SK-N-DZ (cell line): ENCODE data around the gene PHOSPHO2. TPM values are rescaled to one million over a fixed set of nuclear protein-coding genes. Genes with fewer than 3 reads are reported as not detected.

Experiments
- DNase-seq: peaks from one replicate; pipeline ENCODE4 v3.0.0-alpha.2; 2015; ENCODE audit warnings: low spot score
- polyA plus RNA-seq, 2 experiments: library from polyadenylated mRNA; depleted of rRNA; stranded (reverse); fragments of >200 nt; gene quantifications; 2 replicates each; pipeline ENCODE4 v1.2.3, GENCODE V29; 2014

The PHOSPHO2 gene, protein sequence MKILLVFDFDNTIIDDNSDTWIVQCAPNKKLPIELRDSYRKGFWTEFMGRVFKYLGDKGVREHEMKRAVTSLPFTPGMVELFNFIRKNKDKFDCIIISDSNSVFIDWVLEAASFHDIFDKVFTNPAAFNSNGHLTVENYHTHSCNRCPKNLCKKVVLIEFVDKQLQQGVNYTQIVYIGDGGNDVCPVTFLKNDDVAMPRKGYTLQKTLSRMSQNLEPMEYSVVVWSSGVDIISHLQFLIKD
- 16.3 and 17.1 TPM in 2 replicates for polyA plus RNA-seq (2014; cell fraction: cytosol; rRNA removed)
- 12.4 and 15.1 TPM in 2 replicates for polyA plus RNA-seq (2014; cell fraction: nucleus; rRNA removed)

DNA sequence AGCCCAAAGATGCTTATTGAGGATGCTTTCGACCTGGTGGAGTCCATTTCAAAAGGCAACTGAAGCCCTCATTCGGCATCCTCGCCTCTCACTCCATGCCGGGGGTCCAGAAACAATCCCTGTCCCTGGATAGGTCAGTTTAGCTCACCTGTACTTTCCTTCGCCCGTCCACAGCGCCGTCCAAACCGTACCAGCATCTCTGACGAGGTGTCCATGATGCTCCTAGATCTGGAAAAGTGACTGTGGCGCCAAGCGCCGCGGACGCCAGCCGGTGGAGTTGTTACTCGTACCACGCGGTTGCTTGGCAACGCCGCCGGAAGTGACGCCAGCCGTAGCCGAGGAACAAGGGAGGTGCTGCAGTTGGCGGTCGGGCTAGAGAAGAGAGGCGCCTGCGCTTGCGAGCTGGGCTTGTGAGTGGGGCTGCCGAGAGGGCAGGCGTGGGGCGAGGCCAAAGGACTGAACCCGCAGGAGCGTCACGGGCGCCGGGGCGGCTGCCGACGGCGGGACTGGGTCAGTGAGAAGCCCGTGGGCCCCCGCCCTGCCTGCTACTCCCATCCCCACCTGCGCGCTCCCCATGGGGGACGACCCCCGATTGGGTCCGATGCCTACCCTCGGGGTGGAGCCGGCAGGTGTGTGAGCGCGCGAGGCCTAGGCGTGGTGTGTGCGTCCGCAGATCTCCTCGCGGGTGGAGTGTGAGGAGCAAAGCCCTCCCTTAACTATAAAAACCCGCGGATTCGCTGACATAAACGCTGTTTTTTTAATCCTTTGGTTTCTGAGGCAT lies at the start of gene PHOSPHO2, which contains the start of gene CFAP210:
Gene PHOSPHO2 (plus strand): TSS at position 357 of the 781 bp plus-strand sequence. CDS start 6,503 bp downstream, outside the sequence.
Gene CFAP210 (minus strand): TSS at position 293 of the 781 bp plus-strand sequence. CDS start 78 bp downstream, at position 215.
- DNase-seq = peak; percentile 97

DNA sequence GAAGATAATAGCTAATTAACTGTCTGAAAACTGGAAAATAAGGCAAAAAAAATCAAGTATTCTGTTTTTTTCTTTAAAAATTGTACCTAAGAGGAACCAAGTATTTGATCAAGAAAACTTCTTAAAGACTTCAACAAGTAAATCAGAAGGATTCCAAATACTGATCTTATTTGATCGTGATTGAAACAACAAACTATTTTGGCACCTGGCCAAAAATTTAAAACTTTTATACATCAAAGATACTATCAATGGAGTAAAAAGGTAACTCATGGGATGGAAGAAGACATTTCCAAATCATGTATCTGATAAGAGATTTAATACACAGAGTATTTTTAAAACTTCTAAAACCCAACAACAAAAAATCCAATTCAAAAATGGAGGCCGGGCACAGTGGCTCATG lies 46.8 kb upstream of the PHOSPHO2 start:
- no peak for DNase-seq

DNA sequence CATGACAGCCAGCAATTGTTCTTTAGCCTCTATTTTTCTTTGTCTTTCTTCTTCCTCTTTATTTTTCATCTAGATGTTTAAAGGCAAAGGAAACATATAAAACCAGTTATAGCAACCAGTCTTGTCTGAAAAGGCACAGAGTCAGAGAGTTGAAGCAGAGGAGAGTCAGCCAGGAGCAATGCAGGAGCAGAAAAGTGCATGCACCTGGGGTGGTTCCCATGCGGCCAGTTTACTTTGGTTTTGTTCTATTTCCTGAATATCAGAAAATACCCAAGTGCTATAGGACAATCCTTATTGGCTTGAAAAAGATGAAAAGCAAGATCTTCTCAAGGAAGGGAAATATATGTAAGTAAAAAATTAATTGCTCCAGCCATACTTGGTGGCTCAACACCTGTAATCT lies 45.0 kb upstream of the PHOSPHO2 start:
- DNase-seq = no peak

DNA sequence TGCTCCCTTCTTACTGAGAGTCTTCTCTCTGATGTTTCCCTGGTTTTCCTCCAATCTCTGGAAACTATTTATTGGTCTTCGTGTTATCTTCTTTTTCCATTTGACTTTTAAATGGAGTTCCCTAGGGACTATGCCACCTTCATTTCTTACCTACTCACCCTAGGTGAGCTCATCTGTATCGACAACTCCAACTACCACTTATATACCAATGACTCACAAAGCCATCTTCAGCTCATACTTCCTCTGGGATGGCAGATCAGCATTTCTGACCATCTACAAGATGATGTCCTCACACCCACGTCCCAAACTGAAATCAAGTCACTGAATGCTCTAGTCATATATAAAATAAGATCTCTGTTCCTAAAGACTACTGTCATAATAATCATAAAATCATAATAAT lies 40.6 kb upstream of the PHOSPHO2 start:
- no peak for DNase-seq

DNA sequence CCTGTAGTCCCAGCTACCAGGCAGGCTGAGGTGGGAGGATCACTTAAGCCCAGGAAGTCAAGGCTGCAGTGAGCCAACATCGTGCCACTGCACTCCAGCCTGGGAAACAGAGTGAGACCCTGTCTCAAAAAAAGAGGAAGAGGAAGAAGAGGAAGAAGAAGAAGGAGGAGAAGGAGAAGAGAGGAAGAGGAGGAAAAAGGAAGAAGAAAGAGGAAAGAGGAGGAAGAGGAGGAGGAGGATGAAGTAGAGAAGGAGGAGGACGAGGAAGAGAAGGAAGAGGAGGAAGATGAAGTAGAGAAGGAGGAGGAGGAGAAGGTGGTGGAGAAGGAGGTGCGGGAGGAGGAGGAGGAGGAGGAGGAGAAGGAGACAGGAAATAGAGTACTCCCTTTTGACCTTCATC lies 38.1 kb upstream of the PHOSPHO2 start:
- no peak for DNase-seq

DNA sequence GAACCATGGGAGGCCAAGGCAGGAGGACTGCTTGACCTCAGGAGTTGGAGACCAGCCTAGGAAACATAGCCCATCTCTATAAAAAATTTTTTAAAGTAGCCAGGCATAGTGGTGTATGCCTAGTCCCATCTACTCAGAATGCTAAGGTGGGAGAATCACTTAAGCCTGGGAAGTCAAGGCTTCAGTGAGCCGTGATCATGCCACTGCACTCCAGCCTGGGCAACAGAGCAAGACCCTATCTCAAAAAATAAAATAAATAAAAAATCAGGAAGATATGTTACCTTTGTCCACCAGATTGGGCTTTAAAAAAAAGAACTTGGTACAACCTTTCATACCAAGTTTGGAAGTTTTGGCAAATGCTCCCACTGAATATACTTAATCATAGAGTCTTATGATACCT lies 35.4 kb upstream of the PHOSPHO2 start:
- DNase-seq = no peak

DNA sequence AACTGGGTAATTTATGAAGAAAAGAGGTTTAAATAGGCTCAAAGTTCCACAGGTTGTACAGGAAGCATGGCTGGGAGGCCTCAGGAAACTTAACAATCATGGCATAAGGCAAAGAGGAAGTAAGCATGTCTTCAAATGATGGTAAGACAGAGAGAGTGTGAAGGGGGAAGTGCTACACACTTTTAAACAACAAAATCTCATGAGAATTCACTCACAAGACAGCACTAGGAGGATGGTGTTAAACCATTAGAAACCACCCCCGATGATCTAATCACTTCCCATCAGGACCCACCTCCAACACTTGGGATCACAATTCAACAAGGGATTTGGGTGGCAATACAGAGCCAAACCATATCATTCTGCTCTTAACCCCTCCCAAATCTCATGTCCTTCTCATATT lies 34.9 kb upstream of the PHOSPHO2 start:
- no peak for DNase-seq

DNA sequence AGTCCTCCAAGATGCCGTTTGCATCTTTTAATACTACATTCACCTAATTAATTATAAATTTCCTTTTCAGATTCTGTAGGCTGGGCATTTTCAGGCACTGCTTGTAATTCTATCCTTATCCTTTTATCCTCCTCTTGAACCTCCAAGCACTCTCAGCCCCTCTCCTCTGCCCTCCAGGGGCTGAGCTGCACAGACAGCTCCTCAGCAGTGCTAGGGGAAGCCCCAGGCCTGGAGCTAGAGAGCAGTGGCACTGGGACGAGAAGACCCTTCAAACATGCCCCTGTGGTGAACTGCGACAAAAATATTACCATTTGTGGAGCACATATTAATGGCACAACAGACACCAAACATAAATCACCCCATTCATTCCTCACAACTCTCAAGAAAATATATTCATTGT lies 33.0 kb upstream of the PHOSPHO2 start:
- DNase-seq = no peak

DNA sequence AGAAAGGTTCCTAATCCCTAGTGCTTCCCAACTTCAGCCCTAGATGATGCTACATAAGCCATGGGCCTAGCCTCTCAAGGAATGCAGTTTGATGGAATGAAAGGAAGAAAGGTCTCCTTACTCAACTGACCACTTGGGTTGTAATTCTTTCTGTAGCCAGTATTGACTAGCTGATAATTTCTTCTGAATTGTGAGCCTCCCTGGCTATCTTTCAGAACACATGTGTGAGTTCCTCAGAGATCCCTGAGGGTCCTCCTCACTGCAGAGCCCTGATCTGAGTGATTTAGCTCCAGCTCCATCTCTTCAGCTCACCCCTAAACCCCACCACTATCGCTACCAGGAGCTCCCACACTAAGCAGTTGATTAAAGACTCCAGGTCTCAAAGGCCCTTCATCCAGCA lies 31.5 kb upstream of the PHOSPHO2 start:
- DNase-seq = no peak

DNA sequence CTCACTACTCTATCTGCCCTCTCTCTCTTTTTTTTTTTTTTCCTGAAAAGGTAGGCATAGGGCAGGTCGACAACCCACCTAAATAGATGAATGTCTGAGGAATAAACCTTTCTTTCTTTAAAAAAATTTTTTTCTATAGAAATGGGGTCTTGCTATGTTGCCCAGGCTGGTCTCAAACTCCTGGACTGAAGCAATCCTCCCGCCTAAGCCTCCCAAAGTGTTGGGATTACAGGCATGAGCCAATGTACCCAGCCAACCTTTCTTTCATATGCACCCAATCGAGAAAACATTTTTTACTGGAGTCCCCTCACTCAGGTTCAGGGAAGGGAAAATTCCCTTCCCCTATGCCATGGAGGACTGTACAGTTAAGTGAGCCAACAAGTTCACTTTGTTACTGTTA lies 31.0 kb upstream of the PHOSPHO2 start:
- DNase-seq = no peak

DNA sequence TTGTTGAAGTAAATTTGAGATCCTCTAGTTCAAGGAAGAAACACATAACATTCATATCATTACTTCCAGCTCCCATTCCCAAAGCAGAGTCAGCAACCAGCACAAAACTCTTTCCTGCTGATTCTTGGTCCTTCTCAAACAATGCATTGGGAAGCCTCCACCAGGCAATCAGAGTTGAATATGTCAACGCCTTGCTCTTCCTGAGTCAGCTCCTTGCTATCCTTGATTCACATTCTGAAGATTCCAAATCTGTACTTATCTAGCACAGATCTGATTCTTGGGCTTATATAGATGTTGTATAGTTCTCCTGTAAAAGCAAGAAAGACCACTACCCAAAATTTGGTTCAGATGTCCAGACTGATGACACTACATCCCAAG lies 29.7 kb upstream of the PHOSPHO2 start:
- DNase-seq = no peak

DNA sequence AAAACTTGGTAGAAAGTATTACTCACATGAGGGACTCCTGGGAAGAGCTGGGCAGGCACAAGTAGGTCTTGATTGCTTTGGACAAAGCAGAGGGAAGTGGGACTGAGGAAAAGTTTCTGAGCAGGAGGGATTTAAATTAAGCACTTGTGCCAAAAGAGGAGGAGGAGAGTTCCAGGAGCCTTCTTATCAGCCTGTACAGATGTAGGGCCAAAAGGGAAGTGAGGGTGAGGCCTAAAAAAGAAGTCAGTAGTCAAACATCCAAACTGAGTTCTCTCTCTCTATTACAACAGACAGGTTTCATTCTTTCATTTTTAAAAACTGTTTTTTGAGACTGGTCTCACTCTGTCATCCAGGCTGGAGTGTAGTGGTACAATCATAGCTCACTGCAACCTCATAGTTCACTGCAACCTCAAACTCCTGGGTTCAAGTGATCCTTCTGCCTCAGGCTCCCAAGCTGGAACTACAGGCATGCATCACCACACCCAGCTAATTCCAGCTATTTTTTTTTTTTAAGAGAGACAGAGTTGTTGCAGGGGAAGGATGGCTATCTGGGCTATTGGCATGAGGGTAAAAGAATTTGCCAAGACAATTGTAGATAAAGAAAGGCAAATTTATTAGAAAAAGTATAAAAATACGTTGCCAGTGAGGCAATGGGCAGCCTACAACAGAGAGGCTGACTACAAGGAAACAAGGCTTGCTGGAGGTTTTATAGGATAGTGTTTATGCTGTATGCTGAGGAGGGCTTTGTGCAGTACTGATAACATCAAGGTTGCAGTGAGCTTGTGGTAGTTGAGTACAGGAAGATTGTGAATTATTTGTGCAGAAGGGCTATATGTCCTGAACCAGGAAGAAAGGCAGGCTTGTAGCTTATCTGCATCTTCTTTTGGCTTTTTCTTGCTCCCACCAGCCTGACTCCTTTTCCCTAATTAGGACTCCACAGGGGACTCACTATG lies 29.0 kb upstream of the PHOSPHO2 start:
- no peak for DNase-seq

DNA sequence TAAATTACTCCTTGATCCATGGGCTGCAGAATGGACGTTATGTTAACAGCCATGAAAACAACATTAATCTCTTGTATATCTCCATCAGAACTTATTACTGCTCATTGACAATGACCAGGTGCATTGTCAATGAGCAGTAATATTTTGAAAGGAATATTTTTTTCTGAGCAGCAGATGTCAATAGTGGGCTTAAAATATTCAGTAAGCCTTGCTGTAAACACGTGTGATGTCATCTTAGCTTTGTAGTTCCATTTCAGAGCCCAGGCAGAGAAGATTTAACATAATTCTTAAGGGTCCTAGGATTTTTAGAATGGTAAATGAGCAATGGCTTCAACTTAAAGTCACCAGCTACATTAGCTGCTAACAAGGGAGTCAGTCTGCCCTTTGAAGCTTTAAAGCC lies 26.7 kb upstream of the PHOSPHO2 start:
- DNase-seq = peak; percentile 71

DNA sequence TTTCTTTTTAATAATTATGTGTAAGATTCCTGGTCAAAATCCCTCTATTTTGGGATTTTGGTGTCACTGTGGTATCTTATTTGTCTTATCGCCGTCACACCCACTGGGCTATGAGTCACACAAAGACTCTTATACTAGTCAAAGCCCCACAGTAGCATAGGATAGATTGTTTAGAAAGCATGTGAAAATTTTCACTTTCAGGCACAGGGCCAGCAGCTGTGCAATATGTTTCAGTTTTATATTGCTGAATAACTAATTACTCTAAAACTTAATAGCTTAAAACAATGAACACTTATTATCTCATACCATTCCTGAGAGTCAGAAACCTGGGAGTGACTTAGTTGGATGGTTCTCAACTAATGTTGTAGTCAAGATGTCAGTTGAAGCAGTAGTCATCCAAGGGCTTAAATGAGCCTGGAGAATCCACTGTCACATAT lies 24.0 kb upstream of the PHOSPHO2 start:
- DNase-seq = no peak

DNA sequence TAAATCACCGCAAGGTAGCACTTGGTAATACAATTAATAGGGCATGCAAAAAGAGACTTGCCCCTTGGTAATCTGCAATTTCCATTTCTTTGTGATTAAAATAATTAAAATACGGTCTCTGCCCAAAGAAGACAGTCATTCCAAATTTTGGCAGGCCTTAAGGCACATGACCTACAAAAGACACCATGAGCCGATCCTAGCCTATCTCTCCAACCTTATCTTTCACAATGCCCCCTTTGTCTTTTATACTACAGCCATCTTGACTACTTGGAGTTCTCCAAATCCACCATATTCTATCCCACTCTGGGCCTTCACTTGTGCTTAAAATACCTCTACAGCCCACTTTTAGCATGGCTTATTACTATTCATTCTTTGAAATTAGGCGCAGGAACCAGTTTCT lies 23.3 kb upstream of the PHOSPHO2 start:
- no peak for DNase-seq

DNA sequence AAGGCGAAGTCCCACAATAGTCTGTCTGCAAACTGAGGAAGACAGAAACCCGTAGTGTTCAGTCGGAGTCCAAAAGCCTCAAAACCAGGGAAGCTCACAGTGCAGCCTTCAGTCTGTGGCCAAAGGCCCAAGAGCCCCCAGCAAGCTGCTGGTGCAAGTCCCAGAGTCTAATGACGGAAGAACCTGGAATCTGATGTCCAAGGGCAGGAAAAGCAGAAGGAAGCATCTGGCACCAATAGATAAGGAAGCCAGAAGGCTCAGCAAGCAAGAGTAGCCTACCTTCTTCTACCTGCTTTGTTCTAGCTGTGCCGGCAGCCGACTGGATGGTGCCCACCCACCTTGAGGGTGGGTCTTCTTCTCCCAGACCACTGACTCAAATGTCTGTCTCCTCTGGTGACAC lies 21.9 kb upstream of the PHOSPHO2 start:
- no peak for DNase-seq

DNA sequence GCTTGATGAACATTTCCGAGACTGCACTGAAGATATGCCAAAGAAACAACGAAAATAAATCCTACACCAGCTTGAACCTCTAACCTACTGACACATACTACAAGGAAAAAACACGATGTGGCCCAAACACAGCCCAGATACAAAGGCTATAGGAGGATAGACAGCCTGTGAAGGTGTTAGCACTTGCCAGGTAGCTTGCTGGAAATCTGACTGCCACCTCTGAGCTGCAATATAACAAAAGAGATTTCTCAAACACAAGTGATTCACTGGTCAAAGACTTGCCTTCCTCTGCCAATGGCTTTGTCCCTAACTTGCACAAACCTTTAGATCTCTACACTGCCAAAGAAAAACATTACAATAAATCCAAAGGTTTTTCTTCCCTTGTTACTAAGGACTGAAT lies 21.2 kb upstream of the PHOSPHO2 start:
- DNase-seq = no peak

DNA sequence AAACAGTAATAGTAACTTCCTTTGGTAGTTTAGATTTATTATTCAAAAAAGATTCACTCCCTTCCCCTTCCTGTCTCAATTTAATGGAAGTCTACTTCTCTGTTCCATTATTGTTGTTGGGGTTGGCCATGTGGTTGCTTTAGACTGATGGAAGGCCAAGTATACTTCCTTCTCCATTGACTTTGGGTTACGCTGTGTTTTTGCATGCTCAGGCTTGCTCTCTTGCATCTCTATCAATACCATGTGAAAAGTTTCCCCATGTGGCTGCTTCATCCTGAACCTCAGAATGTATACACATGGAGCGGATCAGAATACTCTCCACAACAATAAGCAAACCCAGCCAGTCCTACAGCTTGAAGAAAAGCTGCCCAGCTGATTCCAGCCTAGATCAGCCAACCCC lies 20.3 kb upstream of the PHOSPHO2 start:
- DNase-seq = no peak

DNA sequence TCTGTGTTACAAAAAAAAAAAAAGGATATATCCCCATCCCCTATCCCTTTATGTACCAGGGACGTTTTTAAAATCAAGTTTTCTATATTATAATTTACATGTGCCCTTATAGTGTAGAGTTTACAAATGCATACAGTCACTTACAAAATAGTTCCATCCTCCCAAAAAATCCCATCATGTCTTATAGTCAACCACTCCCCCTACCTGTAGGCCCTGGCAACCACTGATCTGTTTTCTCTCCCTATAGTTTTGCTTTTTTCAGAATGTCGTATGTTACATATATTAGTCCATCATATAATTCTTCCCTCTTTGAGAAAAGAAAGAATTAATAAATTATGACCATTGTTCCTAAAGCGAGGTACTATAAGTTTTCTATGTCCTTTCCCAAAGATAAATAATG lies 17.9 kb upstream of the PHOSPHO2 start:
- no peak for DNase-seq

DNA sequence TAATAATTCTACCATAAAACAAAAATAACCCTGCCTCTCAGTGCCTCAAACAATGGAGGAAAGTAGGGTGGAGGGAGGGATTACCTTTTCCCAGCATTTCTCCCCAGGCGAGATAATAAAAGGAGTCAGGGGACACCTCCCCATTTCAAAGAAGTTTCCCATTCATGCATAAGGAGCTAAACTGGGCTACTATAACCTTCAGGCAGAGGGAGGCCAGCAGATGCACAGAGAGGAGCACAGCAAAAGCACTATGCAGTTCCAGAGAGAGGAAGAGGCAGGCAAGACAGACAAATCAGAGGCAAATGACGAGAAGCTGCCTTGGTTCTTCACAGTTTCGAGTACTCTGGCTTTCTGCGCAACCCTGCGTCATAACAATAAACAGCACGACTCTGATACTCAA lies 17.4 kb upstream of the PHOSPHO2 start:
- DNase-seq = no peak

DNA sequence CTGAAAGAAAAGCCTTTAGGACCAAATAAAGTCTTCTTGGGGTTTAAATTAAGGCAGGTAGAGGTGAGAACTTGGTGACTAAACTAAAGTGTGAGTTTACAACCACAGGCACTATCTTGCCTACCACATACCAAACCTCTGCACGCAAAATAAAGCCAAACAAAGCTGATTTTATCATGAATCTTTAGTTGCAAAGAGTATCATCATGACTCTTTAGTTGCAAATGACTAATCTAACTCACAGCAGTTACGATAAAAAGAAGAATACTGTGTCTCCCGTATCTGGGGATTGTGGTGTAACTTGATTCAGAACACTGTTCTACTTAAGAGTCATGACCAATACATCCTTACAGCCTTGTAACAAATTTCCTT lies 11.2 kb upstream of the PHOSPHO2 start:
- DNase-seq = no peak
